Activated CD8-positive, alpha-beta memory T cell treated with anti-CD3 and anti-CD28 coated beads, Interleukin-2, amount 50 U/mL, for 24 hours (primary cell): ENCODE data around the gene AMN.
"Not testable (repeated sequence)": the region's sequence is repeated elsewhere in the genome, so short reads cannot be mapped to it uniquely, and the experiment has no call there.

Source experiments
- DNase-seq: peaks from one replicate; pipeline ENCODE4 v3.0.0-alpha.2; 2020; ENCODE audit errors: extremely low read depth

Gene AMN

GRCh38 chr14:102922490-102923200 is at the start of gene AMN:
Gene AMN, plus strand, starts transcription at chr14:102922663. Its CDS starts 26 bp downstream, at chr14:102922689.
- no peak for DNase-seq

- DNase-seq: no peak
Observed at GRCh38 chr14:102873131-102873530, 49.3 kb upstream of the AMN start.

- no peak for DNase-seq
Observed at GRCh38 chr14:102873546-102874061, 48.9 kb upstream of the AMN start.

GRCh38 chr14:102875652-102876051 is 46.8 kb upstream of the AMN start:
- DNase-seq: no peak

- not testable (repeated sequence) for DNase-seq
Observed at GRCh38 chr14:102877511-102877910, 45.0 kb upstream of the AMN start.

- no peak for DNase-seq
Observed at GRCh38 chr14:102878174-102878969, 44.1 kb upstream of the AMN start.

- DNase-seq: no peak
Observed at GRCh38 chr14:102878970-102879460, 43.4 kb upstream of the AMN start.

GRCh38 chr14:102882226-102882906 is 40.1 kb upstream of the AMN start:
- no peak for DNase-seq

- DNase-seq: no peak
Observed at GRCh38 chr14:102883089-102883541, 39.3 kb upstream of the AMN start.

GRCh38 chr14:102883554-102883953 is 38.9 kb upstream of the AMN start:
- DNase-seq: no peak

GRCh38 chr14:102885737-102886447 is 36.6 kb upstream of the AMN start:
- DNase-seq: no peak

GRCh38 chr14:102888748-102889147 is 33.7 kb upstream of the AMN start:
- no peak for DNase-seq

- DNase-seq: no peak
Observed at GRCh38 chr14:102889615-102890014, 32.8 kb upstream of the AMN start.

GRCh38 chr14:102891111-102891510 is 31.4 kb upstream of the AMN start:
- no peak for DNase-seq

GRCh38 chr14:102891556-102891955 is 30.9 kb upstream of the AMN start:
- no peak for DNase-seq

- DNase-seq: no peak
Observed at GRCh38 chr14:102892651-102893050, 29.8 kb upstream of the AMN start.

GRCh38 chr14:102893452-102893851 is 29.0 kb upstream of the AMN start:
- DNase-seq: no peak

GRCh38 chr14:102896735-102897134 is 25.7 kb upstream of the AMN start:
- not testable (repeated sequence) for DNase-seq

GRCh38 chr14:102897299-102898027 is 25.0 kb upstream of the AMN start:
- DNase-seq: no peak

GRCh38 chr14:102898298-102898697 is 24.2 kb upstream of the AMN start:
- no peak for DNase-seq
